ENCODE results near the gene PRUNE2. TPM values are rescaled to one million over a fixed set of nuclear protein-coding genes. Genes with fewer than 3 reads are reported as not detected.

PRUNE2 gene
- total and polyA plus RNA-seq, 4 donors, result 1.3 to 4.5 (median 1.6) TPM

DNA sequence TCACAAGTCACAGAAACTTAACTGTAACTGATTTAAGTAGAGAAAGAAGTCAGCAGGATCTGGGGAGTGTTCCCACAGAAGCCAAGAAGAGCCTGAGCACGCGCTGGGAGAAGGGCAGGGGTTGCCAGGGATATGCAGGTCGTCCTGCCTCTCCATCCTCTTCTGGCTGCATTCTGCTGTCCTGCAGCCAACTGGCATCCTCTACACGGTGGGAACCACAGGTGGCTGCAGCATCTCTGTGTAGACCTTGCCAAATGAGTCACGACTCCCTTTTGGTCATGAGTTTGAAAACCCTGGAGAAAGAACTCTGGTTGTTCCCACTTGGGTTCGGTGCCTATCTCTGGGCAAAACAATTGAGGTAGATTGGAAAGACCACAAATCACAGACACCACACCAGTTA is 180.0 kb downstream of the PRUNE2 start:
- Histone ChIP-seq H3K4me1 (ENCODE audit: control insufficient read depth in 4 of 4, insufficient read depth in 4 of 4, low read length in 3 of 4) (no peaks in the 10 kb centered on the region), H3K27me3 (ENCODE audit: control insufficient read depth in 4 of 4, insufficient read depth in 4 of 4, low read length in 3 of 4) (no peaks in the 10 kb centered on the region), H3K27ac (ENCODE audit: low read depth in 1 of 2, low read length in 2 of 2) (no peak overlapping the region), H3K4me3 (ENCODE audit: low read depth in 1 of 3, low read length in 3 of 3) (no peak overlapping the region), H3K9ac (ENCODE audit: low read depth in 1 of 2, low read length in 2 of 2) (no peak overlapping the region), H3K9me3 (ENCODE audit: control insufficient read depth in 4 of 4, low read length in 3 of 4) (no peaks in the 10 kb centered on the region), H3K36me3 (ENCODE audit: control insufficient read depth in 4 of 4, insufficient read depth in 3 of 4, low read depth in 1 of 4, low read length in 3 of 4) (no peaks in the 10 kb centered on the region)
- TF ChIP-seq, protein P1, sequence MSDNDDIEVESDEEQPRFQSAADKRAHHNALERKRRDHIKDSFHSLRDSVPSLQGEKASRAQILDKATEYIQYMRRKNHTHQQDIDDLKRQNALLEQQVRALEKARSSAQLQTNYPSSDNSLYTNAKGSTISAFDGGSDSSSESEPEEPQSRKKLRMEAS (IDR thresholded peaks at IDR 0.05), result no peak
- TF ChIP-seq FOXA2 (IDR thresholded peaks at IDR 0.05) (no peak), RAD21 (IDR thresholded peaks at IDR 0.05) (no peak), TAF1 (conservative IDR thresholded peaks at IDR 0.05) (no peak), FOXA1 (IDR thresholded peaks at IDR 0.05) (no peak), HNF4G (IDR thresholded peaks at IDR 0.05) (no peak), JUND (IDR thresholded peaks at IDR 0.05) (no peak), GABPA (IDR thresholded peaks at IDR 0.05 in 1 of 2, conservative IDR thresholded peaks at IDR 0.05 in 1 of 2) (no peak), RXRA (IDR thresholded peaks at IDR 0.05) (no peak), NR2F2 (IDR thresholded peaks at IDR 0.05) (no peak), HNF4A (conservative IDR thresholded peaks at IDR 0.05) (no peak)
- TF ChIP-seq, protein P2, sequence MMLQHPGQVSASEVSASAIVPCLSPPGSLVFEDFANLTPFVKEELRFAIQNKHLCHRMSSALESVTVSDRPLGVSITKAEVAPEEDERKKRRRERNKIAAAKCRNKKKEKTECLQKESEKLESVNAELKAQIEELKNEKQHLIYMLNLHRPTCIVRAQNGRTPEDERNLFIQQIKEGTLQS (IDR thresholded peaks at IDR 0.05), result no peak
- WGBS, result 62% methylated on average over 6 of the region's 6 CpGs
- DNase-seq (ENCODE audit: low spot score), result no peak

DNA sequence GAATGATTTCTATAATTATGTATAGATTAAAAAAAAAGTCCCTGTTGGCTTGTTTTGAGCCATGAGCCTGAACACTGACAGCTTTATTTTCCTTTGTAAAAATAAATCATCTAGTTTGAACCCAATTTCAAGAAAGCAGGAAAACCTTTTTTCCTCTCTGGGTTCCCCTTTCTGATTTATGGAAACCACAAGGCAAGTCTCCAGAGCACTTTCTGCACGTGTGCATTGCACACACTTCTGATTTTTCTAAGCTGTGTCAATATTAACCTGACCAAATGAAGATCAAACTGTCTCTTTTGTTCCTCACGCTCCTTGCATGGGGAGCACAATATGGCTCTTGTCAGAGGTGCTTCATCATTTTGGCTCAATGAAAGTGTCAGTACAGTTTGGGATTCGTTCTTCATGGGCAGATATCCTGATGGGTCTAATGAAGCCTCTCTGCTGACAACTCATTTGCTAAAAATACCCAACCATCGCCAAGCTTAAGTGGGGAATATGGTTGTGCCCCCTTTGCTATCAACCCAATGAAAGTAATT is 180.8 kb downstream of the PRUNE2 start:
- Histone ChIP-seq H3K27ac (ENCODE audit: low read depth in 1 of 2, low read length in 2 of 2) (no peak overlapping the region), H3K36me3 (ENCODE audit: control insufficient read depth in 4 of 4, insufficient read depth in 3 of 4, low read depth in 1 of 4, low read length in 3 of 4) (no peaks in the 10 kb centered on the region), H3K27me3 (ENCODE audit: control insufficient read depth in 4 of 4, insufficient read depth in 4 of 4, low read length in 3 of 4) (no peaks in the 10 kb centered on the region), H3K9me3 (ENCODE audit: control insufficient read depth in 4 of 4, low read length in 3 of 4) (no peaks in the 10 kb centered on the region), H3K9ac (ENCODE audit: low read depth in 1 of 2, low read length in 2 of 2) (no peak overlapping the region), H3K4me3 (ENCODE audit: low read depth in 1 of 3, low read length in 3 of 3) (no peak overlapping the region), H3K4me1 (ENCODE audit: control insufficient read depth in 4 of 4, insufficient read depth in 4 of 4, low read length in 3 of 4) (no peaks in the 10 kb centered on the region)
- DNase-seq (ENCODE audit: low spot score), result no peak
- 42% methylated on average over 4 of the region's 4 CpGs for WGBS
- TF ChIP-seq, protein P3, sequence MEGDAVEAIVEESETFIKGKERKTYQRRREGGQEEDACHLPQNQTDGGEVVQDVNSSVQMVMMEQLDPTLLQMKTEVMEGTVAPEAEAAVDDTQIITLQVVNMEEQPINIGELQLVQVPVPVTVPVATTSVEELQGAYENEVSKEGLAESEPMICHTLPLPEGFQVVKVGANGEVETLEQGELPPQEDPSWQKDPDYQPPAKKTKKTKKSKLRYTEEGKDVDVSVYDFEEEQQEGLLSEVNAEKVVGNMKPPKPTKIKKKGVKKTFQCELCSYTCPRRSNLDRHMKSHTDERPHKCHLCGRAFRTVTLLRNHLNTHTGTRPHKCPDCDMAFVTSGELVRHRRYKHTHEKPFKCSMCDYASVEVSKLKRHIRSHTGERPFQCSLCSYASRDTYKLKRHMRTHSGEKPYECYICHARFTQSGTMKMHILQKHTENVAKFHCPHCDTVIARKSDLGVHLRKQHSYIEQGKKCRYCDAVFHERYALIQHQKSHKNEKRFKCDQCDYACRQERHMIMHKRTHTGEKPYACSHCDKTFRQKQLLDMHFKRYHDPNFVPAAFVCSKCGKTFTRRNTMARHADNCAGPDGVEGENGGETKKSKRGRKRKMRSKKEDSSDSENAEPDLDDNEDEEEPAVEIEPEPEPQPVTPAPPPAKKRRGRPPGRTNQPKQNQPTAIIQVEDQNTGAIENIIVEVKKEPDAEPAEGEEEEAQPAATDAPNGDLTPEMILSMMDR (IDR thresholded peaks at IDR 0.05; ENCODE audit: low read depth, low read length, missing input control), result no peak
- TF ChIP-seq HNF4A (conservative IDR thresholded peaks at IDR 0.05) (no peak), TAF1 (conservative IDR thresholded peaks at IDR 0.05) (no peak), YY1 (IDR thresholded peaks at IDR 0.05) (no peak), JUND (IDR thresholded peaks at IDR 0.05) (no peak), EGR1 (IDR thresholded peaks at IDR 0.05; ENCODE audit: low read depth in 2 of 2) (no peak), RXRA (IDR thresholded peaks at IDR 0.05) (no peak), HNF4G (IDR thresholded peaks at IDR 0.05) (no peak), FOXA2 (IDR thresholded peaks at IDR 0.05) (no peak), GABPA (IDR thresholded peaks at IDR 0.05 in 1 of 2, conservative IDR thresholded peaks at IDR 0.05 in 1 of 2) (no peak)
- TF ChIP-seq, protein P4, sequence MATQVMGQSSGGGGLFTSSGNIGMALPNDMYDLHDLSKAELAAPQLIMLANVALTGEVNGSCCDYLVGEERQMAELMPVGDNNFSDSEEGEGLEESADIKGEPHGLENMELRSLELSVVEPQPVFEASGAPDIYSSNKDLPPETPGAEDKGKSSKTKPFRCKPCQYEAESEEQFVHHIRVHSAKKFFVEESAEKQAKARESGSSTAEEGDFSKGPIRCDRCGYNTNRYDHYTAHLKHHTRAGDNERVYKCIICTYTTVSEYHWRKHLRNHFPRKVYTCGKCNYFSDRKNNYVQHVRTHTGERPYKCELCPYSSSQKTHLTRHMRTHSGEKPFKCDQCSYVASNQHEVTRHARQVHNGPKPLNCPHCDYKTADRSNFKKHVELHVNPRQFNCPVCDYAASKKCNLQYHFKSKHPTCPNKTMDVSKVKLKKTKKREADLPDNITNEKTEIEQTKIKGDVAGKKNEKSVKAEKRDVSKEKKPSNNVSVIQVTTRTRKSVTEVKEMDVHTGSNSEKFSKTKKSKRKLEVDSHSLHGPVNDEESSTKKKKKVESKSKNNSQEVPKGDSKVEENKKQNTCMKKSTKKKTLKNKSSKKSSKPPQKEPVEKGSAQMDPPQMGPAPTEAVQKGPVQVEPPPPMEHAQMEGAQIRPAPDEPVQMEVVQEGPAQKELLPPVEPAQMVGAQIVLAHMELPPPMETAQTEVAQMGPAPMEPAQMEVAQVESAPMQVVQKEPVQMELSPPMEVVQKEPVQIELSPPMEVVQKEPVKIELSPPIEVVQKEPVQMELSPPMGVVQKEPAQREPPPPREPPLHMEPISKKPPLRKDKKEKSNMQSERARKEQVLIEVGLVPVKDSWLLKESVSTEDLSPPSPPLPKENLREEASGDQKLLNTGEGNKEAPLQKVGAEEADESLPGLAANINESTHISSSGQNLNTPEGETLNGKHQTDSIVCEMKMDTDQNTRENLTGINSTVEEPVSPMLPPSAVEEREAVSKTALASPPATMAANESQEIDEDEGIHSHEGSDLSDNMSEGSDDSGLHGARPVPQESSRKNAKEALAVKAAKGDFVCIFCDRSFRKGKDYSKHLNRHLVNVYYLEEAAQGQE (IDR thresholded peaks at IDR 0.05), result no peak
- TF ChIP-seq, protein P2 (IDR thresholded peaks at IDR 0.05), result no peak
